Neural cell (in vitro differentiated cells): ENCODE results near the gene AKAP3. TPM values are rescaled to one million over a fixed set of nuclear protein-coding genes. Genes with fewer than 3 reads are reported as not detected.
A peak's percentile ranks its signal among the peaks of the same experiment; 100 is the strongest.

ENCODE experiments used
- H2AFZ ChIP-seq: fragments of 200-600, 300-800 bp; sonication (generic), shearing (Covaris generic); 2 replicates; pipeline ENCODE4 v1.6.0; 2014; ENCODE audit warnings: low read depth, mild to moderate bottlenecking, antibody characterized with exemption, low read length, moderate library complexity
- H3F3A ChIP-seq: fragments of 200-600 bp; shearing (Covaris generic); 2 replicates; pipeline ENCODE4 v1.6.1; 2016; ENCODE audit warnings: mild to moderate bottlenecking, moderate library complexity, mixed read lengths, antibody characterized with exemption, low read length; ENCODE audit not compliant: insufficient read depth, poor library complexity, severe bottlenecking
- H3K27ac ChIP-seq: fragments of 200-600, 300-800 bp; sonication (generic), shearing (Covaris generic); 2 replicates; pipeline ENCODE4 v1.5.1; 2014; ENCODE audit warnings: mild to moderate bottlenecking, low read length, moderate library complexity
- H3K27me3 ChIP-seq: fragments of 300-800, 200-600 bp; sonication (generic), shearing (Covaris generic); 2 replicates; pipeline ENCODE4 v1.6.0; 2014; ENCODE audit warnings: mild to moderate bottlenecking, low read depth, low read length, moderate library complexity; ENCODE audit not compliant: insufficient read depth
- H3K36me3 ChIP-seq: fragments of 300-800, 200-600 bp; sonication (generic), shearing (Covaris generic); 2 replicates; pipeline ENCODE4 v1.5.1; 2014; ENCODE audit warnings: mild to moderate bottlenecking, antibody characterized with exemption, low read length, moderate library complexity; ENCODE audit not compliant: insufficient read depth
- H3K4me2 ChIP-seq: fragments of 300-800, 200-600 bp; sonication (generic), shearing (Covaris generic); 2 replicates; pipeline ENCODE4 v1.6.0; 2014; ENCODE audit warnings: mild to moderate bottlenecking, low read length
- H3K4me3 ChIP-seq: fragments of 300-800, 200-600 bp; sonication (generic), shearing (Covaris generic); 2 replicates; pipeline ENCODE4 v1.5.1; 2014; ENCODE audit warnings: mild to moderate bottlenecking, low read length, moderate library complexity
- H3K79me2 ChIP-seq: fragments of 200-600 bp; shearing (Covaris generic); replicated peaks from 2 replicates; pipeline ENCODE4 v1.6.0; 2014; ENCODE audit warnings: mild to moderate bottlenecking, low read length, moderate library complexity; ENCODE audit not compliant: insufficient read depth
- H3K9ac ChIP-seq: fragments of 300-800, 200-600 bp; sonication (generic), shearing (Covaris generic); 2 replicates; pipeline ENCODE4 v1.6.1; 2016; ENCODE audit warnings: mild to moderate bottlenecking, low read length, mixed read lengths
- H3K9me2 ChIP-seq: fragments of 200-600 bp; shearing (Covaris generic); 2 replicates; pipeline ENCODE4 v1.6.1; 2016; ENCODE audit warnings: mild to moderate bottlenecking, low read length, mixed read lengths; ENCODE audit not compliant: insufficient read depth
- H3K9me3 ChIP-seq: fragments of 200-600, 300-800 bp; sonication (generic), shearing (Covaris generic); 2 replicates; pipeline ENCODE4 v1.6.1; 2016; ENCODE audit warnings: mild to moderate bottlenecking, mixed run types, low read length, moderate library complexity, mixed read lengths
- H4K20me1 ChIP-seq: fragments of 200-600 bp; shearing (Covaris generic); 2 replicates; pipeline ENCODE4 v1.6.1; 2016; ENCODE audit warnings: mild to moderate bottlenecking, mixed run types; ENCODE audit not compliant: insufficient read depth
- CTCF ChIP-seq: fragments of 450-650 bp; IDR thresholded peaks from 2 replicates; pipeline ENCODE4 v1.5.1; 2014; ENCODE audit warnings: antibody characterized with exemption, mild to moderate bottlenecking, moderate library complexity; ENCODE audit not compliant: poor library complexity, severe bottlenecking
- EP300 ChIP-seq: fragments of 450-650 bp; conservative IDR thresholded peaks from 2 replicates; pipeline ENCODE4 v1.6.1; 2014; ENCODE audit warnings: antibody characterized with exemption, mild to moderate bottlenecking, moderate library complexity; ENCODE audit not compliant: poor library complexity, severe bottlenecking
- EZH2 ChIP-seq: fragments of 200-600, 300-800 bp; shearing (Covaris generic), sonication (generic); IDR thresholded peaks from 2 replicates; pipeline ENCODE4 v1.6.1; 2014; ENCODE audit warnings: antibody characterized with exemption, low read length, borderline replicate concordance, mild to moderate bottlenecking; ENCODE audit not compliant: insufficient read depth, poor library complexity, severe bottlenecking
- MXI1 ChIP-seq: fragments of 450-650 bp; conservative IDR thresholded peaks from 2 replicates; pipeline ENCODE4 v1.6.1; 2014; ENCODE audit warnings: antibody characterized with exemption, mild to moderate bottlenecking; ENCODE audit not compliant: poor library complexity, severe bottlenecking
- POLR2AphosphoS5 ChIP-seq: IDR thresholded peaks from 2 replicates; pipeline ENCODE4 v1.6.1; 2012
- RAD21 ChIP-seq: fragments of 450-650 bp; conservative IDR thresholded peaks from 2 replicates; pipeline ENCODE4 v1.6.1; 2014; ENCODE audit warnings: antibody characterized with exemption, mild to moderate bottlenecking, moderate library complexity
- SMC3 ChIP-seq: fragments of 450-650 bp; conservative IDR thresholded peaks from 2 replicates; pipeline ENCODE4 v1.6.1; 2014; ENCODE audit warnings: antibody characterized with exemption, mild to moderate bottlenecking, moderate library complexity; ENCODE audit not compliant: poor library complexity
- TAF1 ChIP-seq: IDR thresholded peaks from 2 replicates; pipeline ENCODE4 v1.6.1; 2012; ENCODE audit warnings: low read depth
- polyA minus RNA-seq: library from RNA; depleted of rRNA, polyadenylated mRNA; stranded (reverse); fragments of >200 nt; gene quantifications from 2 replicates; pipeline ENCODE4 v1.2.3, GENCODE V29; 2014
- polyA plus RNA-seq: library from polyadenylated mRNA; depleted of rRNA; stranded (reverse); fragments of >200 nt; gene quantifications from 2 replicates; pipeline ENCODE4 v1.2.3, GENCODE V29; 2014
- TF ChIP-seq, protein P1 (sequence below): IDR thresholded peaks from 2 replicates; pipeline ENCODE4 v1.6.1; 2012; ENCODE audit warnings: borderline replicate concordance

Gene AKAP3
- polyA plus RNA-seq (0.46 and 1.6 TPM in 2 replicates), polyA minus RNA-seq (1.5 and 3.7 TPM in 2 replicates)

GRCh38 chr12:4648501-4649357 is at the start of gene AKAP3, which contains the start of gene NDUFA9:
Gene AKAP3 (minus strand): TSS chr12:4649051. CDS start chr12:4638196, 10,855 bp downstream.
Gene NDUFA9 (plus strand): TSS chr12:4649114. CDS start chr12:4649127, 13 bp downstream.
- Histone ChIP-seq H3F3A (peaks cover 4% of the 10 kb centered on the region), H3K27me3 (no peaks in the 10 kb centered on the region), H3K36me3 (no peaks in the 10 kb centered on the region), H3K4me2 (peak within 1 kb of the TSS; percentile 94), H3K4me3 (peak within 1 kb of the TSS; percentile 69), H3K9ac (peak within 1 kb of the TSS; percentile 89), H4K20me1 (no peaks in the 10 kb centered on the region), H3K27ac (peak within 1 kb of the TSS; percentile 94), H3K9me3 (no peaks in the 10 kb centered on the region), H2AFZ (peak within 1 kb of the TSS; percentile 98), H3K9me2 (no peaks in the 10 kb centered on the region), H3K79me2 (peaks cover 41% of the 10 kb centered on the region)
- TF ChIP-seq EP300, result peak; percentile 65
- TF ChIP-seq MXI1, result peak; percentile 81
- TF ChIP-seq RAD21, result no peak
- TF ChIP-seq, protein P1, sequence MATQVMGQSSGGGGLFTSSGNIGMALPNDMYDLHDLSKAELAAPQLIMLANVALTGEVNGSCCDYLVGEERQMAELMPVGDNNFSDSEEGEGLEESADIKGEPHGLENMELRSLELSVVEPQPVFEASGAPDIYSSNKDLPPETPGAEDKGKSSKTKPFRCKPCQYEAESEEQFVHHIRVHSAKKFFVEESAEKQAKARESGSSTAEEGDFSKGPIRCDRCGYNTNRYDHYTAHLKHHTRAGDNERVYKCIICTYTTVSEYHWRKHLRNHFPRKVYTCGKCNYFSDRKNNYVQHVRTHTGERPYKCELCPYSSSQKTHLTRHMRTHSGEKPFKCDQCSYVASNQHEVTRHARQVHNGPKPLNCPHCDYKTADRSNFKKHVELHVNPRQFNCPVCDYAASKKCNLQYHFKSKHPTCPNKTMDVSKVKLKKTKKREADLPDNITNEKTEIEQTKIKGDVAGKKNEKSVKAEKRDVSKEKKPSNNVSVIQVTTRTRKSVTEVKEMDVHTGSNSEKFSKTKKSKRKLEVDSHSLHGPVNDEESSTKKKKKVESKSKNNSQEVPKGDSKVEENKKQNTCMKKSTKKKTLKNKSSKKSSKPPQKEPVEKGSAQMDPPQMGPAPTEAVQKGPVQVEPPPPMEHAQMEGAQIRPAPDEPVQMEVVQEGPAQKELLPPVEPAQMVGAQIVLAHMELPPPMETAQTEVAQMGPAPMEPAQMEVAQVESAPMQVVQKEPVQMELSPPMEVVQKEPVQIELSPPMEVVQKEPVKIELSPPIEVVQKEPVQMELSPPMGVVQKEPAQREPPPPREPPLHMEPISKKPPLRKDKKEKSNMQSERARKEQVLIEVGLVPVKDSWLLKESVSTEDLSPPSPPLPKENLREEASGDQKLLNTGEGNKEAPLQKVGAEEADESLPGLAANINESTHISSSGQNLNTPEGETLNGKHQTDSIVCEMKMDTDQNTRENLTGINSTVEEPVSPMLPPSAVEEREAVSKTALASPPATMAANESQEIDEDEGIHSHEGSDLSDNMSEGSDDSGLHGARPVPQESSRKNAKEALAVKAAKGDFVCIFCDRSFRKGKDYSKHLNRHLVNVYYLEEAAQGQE, result peak; percentile 93
- peak; percentile 46 for TF ChIP-seq SMC3
- TF ChIP-seq TAF1, result peak; percentile 97
- no peak for TF ChIP-seq CTCF
- peak; percentile 94 for TF ChIP-seq POLR2AphosphoS5

- H3K4me3 ChIP-seq, result no peak overlapping the region
- H3K9me2 ChIP-seq, result no peaks in the 10 kb centered on the region
- TF ChIP-seq POLR2AphosphoS5 (no peak), EP300 (no peak), RAD21 (no peak), MXI1 (no peak), CTCF (no peak), TAF1 (no peak), EZH2 (no peak), SMC3 (no peak)
- TF ChIP-seq, protein P1, result no peak
- H3K36me3 ChIP-seq, result no peaks in the 10 kb centered on the region
- H3F3A ChIP-seq, result no peaks in the 10 kb centered on the region
- no peak overlapping the region for H2AFZ ChIP-seq
- no peaks in the 10 kb centered on the region for H3K9me3 ChIP-seq
- H3K9ac ChIP-seq, result no peak overlapping the region
- no peaks in the 10 kb centered on the region for H3K79me2 ChIP-seq
- H3K27ac ChIP-seq, result no peak overlapping the region
- no peaks in the 10 kb centered on the region for H4K20me1 ChIP-seq
- H3K4me2 ChIP-seq, result no peak overlapping the region
- no peaks in the 10 kb centered on the region for H3K27me3 ChIP-seq
Observed at GRCh38 chr12:4690760-4691159, 41.9 kb upstream of the AKAP3 start.
